ENCODE results near the gene NIPBL. TPM values are rescaled to one million over a fixed set of nuclear protein-coding genes. Genes with fewer than 3 reads are reported as not detected.

NIPBL gene
- polyA plus RNA-seq, 1 of the 3 experiments (the other 2 are of a cell fraction): 5.2 TPM

DNA sequence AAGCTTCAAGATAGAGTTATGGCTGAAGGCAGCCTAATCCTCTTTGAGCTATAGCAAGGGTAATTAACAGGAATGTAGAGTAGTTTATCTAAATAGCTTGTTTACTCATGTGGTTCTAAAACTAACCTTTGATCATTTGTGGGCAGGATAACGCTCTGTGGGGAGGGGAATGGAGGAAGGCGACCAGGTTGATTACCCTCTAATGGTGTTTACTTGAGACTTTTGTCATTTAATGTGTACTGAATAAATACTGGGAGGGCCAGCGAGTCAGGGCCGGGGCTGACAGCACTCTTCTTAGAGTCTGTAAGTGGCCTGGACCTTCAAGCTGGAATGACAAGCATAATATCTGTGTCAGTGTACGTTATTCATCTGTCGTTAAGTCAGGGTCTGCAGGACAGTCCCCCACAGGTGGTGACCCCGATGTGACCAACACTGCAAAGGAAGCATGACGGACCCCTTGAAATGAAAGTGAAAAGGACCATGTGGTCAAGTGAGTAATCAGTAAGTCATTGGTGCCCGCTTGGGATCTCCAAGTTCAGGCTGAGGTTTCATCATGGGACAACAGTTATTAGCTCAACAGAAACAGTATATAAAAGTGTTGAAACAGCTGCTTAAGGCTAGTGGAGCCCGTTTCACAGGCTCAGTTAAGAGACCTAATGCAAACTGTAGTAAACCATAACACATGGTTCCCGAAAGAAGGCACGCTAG lies 210.1 kb downstream of the NIPBL start:
- Histone ChIP-seq H3K4me1 (ENCODE audit: control insufficient read depth in 1 of 2, insufficient read depth in 2 of 2, low read depth in 1 of 2, low read length in 1 of 2) (peaks cover 0 to 8% of the 10 kb centered on the region in 2 experiments; a peak in 1 of 4 replicates), H3K36me3 (replicated peaks in 1 of 2; ENCODE audit: control insufficient read depth in 1 of 2, insufficient read depth in 2 of 2, low read length in 1 of 2) (peaks cover 0 to 9% of the 10 kb centered on the region in 2 experiments), H3K9me2 (no peaks in the 10 kb centered on the region), H3K79me2 (ENCODE audit: insufficient read depth) (no peaks in the 10 kb centered on the region), H2AFZ (ENCODE audit: low read depth) (no peak overlapping the region), H3K9ac (no peak overlapping the region), H3F3A (replicated peaks; ENCODE audit: insufficient read depth) (no peaks in the 10 kb centered on the region), H3K4me2 (no peak overlapping the region), H3K9me3 (no peaks in the 10 kb centered on the region), H3K27ac (ENCODE audit: low read depth in 2 of 2, low read length in 1 of 2) (no peak overlapping the region), H3K4me3 (ENCODE audit: low read depth in 2 of 2, low read length in 1 of 2) (no peak overlapping the region), H3K27me3 (ENCODE audit: insufficient read depth) (no peaks in the 10 kb centered on the region), H4K20me1 (ENCODE audit: insufficient read depth) (no peaks in the 10 kb centered on the region)
- TF ChIP-seq, protein P1, sequence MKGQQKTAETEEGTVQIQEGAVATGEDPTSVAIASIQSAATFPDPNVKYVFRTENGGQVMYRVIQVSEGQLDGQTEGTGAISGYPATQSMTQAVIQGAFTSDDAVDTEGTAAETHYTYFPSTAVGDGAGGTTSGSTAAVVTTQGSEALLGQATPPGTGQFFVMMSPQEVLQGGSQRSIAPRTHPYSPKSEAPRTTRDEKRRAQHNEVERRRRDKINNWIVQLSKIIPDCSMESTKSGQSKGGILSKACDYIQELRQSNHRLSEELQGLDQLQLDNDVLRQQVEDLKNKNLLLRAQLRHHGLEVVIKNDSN (IDR thresholded peaks at IDR 0.05; ENCODE audit: borderline replicate concordance, low read depth): no peak
- TF ChIP-seq YY1 (IDR thresholded peaks at IDR 0.05; ENCODE audit: low read depth): no peak
- no peak for TF ChIP-seq FOSL2 (IDR thresholded peaks at IDR 0.05; ENCODE audit: borderline replicate concordance, low read depth)
- TF ChIP-seq SIN3A (IDR thresholded peaks at IDR 0.05; ENCODE audit: borderline replicate concordance, low read depth, low read length): no peak
- TF ChIP-seq, protein P2, sequence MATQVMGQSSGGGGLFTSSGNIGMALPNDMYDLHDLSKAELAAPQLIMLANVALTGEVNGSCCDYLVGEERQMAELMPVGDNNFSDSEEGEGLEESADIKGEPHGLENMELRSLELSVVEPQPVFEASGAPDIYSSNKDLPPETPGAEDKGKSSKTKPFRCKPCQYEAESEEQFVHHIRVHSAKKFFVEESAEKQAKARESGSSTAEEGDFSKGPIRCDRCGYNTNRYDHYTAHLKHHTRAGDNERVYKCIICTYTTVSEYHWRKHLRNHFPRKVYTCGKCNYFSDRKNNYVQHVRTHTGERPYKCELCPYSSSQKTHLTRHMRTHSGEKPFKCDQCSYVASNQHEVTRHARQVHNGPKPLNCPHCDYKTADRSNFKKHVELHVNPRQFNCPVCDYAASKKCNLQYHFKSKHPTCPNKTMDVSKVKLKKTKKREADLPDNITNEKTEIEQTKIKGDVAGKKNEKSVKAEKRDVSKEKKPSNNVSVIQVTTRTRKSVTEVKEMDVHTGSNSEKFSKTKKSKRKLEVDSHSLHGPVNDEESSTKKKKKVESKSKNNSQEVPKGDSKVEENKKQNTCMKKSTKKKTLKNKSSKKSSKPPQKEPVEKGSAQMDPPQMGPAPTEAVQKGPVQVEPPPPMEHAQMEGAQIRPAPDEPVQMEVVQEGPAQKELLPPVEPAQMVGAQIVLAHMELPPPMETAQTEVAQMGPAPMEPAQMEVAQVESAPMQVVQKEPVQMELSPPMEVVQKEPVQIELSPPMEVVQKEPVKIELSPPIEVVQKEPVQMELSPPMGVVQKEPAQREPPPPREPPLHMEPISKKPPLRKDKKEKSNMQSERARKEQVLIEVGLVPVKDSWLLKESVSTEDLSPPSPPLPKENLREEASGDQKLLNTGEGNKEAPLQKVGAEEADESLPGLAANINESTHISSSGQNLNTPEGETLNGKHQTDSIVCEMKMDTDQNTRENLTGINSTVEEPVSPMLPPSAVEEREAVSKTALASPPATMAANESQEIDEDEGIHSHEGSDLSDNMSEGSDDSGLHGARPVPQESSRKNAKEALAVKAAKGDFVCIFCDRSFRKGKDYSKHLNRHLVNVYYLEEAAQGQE (IDR thresholded peaks at IDR 0.05; ENCODE audit: low read depth, low read length): no peak
- POLR2A ChIA-PET: no interaction called here
- WGBS (ENCODE audit: low lambda C conversion rate): 85% methylated on average over 12 of the region's 12 CpGs
- no peak for DNase-seq
- CTCF ChIA-PET: interaction anchor here (0.9 kb wide), 1 partner anchor 17 kb away, joined by 3 read pairs; no protein-coding TSS in a partner anchor

DNA sequence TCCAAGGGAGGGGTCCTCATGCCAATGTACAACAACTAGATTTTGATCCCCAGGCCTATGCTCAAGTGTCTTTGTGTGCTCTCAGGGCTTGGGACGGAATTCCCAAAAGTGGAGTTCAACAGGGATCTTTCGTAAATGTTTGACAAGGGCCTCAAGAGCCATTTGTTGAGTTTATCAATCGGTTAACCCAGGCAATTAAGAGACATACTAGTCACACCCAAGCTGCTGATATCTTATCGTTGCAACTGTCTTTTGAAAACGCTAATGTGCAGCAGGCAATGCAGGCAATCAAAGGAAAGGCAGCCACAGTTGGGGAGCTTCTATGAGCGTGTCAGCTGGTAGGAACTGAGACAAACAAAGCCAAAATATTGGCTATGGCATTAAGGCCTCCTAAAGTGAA lies 211.4 kb downstream of the NIPBL start:
- Histone ChIP-seq H3K9me2 (no peaks in the 10 kb centered on the region), H3K27me3 (ENCODE audit: insufficient read depth) (no peaks in the 10 kb centered on the region), H3K4me2 (no peak overlapping the region), H3K9ac (no peak overlapping the region), H3K4me1 (ENCODE audit: control insufficient read depth in 1 of 2, insufficient read depth in 2 of 2, low read depth in 1 of 2, low read length in 1 of 2) (peaks cover 0 to 4% of the 10 kb centered on the region in 2 experiments; a peak in 1 of 4 replicates), H3K4me3 (ENCODE audit: low read depth in 2 of 2, low read length in 1 of 2) (no peak overlapping the region), H3K27ac (ENCODE audit: low read depth in 2 of 2, low read length in 1 of 2) (no peak overlapping the region), H3F3A (replicated peaks; ENCODE audit: insufficient read depth) (no peaks in the 10 kb centered on the region), H3K36me3 (replicated peaks in 1 of 2; ENCODE audit: control insufficient read depth in 1 of 2, insufficient read depth in 2 of 2, low read length in 1 of 2) (peaks cover 0 to 6% of the 10 kb centered on the region in 2 experiments), H3K9me3 (no peaks in the 10 kb centered on the region), H4K20me1 (ENCODE audit: insufficient read depth) (no peaks in the 10 kb centered on the region), H2AFZ (ENCODE audit: low read depth) (no peak overlapping the region), H3K79me2 (ENCODE audit: insufficient read depth) (no peaks in the 10 kb centered on the region)
- CTCF ChIA-PET: interaction anchor here (1.3 kb wide), 1 partner anchor 18 kb away, joined by 4 read pairs; no protein-coding TSS in a partner anchor
- DNase-seq: no peak
- TF ChIP-seq, protein P2 (IDR thresholded peaks at IDR 0.05; ENCODE audit: low read depth, low read length): no peak
- TF ChIP-seq, protein P3, sequence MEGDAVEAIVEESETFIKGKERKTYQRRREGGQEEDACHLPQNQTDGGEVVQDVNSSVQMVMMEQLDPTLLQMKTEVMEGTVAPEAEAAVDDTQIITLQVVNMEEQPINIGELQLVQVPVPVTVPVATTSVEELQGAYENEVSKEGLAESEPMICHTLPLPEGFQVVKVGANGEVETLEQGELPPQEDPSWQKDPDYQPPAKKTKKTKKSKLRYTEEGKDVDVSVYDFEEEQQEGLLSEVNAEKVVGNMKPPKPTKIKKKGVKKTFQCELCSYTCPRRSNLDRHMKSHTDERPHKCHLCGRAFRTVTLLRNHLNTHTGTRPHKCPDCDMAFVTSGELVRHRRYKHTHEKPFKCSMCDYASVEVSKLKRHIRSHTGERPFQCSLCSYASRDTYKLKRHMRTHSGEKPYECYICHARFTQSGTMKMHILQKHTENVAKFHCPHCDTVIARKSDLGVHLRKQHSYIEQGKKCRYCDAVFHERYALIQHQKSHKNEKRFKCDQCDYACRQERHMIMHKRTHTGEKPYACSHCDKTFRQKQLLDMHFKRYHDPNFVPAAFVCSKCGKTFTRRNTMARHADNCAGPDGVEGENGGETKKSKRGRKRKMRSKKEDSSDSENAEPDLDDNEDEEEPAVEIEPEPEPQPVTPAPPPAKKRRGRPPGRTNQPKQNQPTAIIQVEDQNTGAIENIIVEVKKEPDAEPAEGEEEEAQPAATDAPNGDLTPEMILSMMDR (IDR thresholded peaks at IDR 0.05): no peak
- TF ChIP-seq GABPA (IDR thresholded peaks at IDR 0.05; ENCODE audit: low read depth) (no peak), JUND (IDR thresholded peaks at IDR 0.05) (no peak), SIN3A (IDR thresholded peaks at IDR 0.05; ENCODE audit: borderline replicate concordance, low read depth, low read length) (no peak), ELF1 (IDR thresholded peaks at IDR 0.05) (no peak), TAF1 (IDR thresholded peaks at IDR 0.05; ENCODE audit: borderline replicate concordance, low read depth, low read length) (no peak), RFX5 (IDR thresholded peaks at IDR 0.05; ENCODE audit: low read length) (no peak), POLR2AphosphoS5 (IDR thresholded peaks at IDR 0.05; ENCODE audit: low read depth, low read length) (no peak), MXI1 (IDR thresholded peaks at IDR 0.05; ENCODE audit: low read depth, low read length) (no peak)
- TF ChIP-seq, protein P4, sequence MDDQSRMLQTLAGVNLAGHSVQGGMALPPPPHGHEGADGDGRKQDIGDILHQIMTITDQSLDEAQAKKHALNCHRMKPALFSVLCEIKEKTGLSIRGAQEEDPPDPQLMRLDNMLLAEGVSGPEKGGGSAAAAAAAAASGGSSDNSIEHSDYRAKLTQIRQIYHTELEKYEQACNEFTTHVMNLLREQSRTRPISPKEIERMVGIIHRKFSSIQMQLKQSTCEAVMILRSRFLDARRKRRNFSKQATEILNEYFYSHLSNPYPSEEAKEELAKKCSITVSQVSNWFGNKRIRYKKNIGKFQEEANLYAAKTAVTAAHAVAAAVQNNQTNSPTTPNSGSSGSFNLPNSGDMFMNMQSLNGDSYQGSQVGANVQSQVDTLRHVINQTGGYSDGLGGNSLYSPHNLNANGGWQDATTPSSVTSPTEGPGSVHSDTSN (IDR thresholded peaks at IDR 0.05): no peak
- WGBS (ENCODE audit: low lambda C conversion rate): 100% methylated on average over 6 of the region's 6 CpGs
- POLR2A ChIA-PET: no interaction called here

Measured in SK-N-SH (cell line).